Measurements from ENCODE around the gene SDHAF2.

Gene SDHAF2

GRCh38 chr11:61495801-61496601, 66.1 kb downstream of the SDHAF2 start:
- no peak for DNase-seq

Measured in right kidney (tissue), 1 donor.